Calu3 (cell line): ENCODE measurements around the gene TNF. TPM values are rescaled to one million over a fixed set of nuclear protein-coding genes. Genes with fewer than 3 reads are reported as not detected.

ENCODE experiments used
- BruUV-seq: library from RNA; stranded (reverse); fragments of 400-500 nt; replicated peaks from 2 replicates; lab custom pipeline; 2021; lab: Mats Ljungman, UMichigan
- CTCF ChIA-PET: fragments of 300-600 bp; sonication (Branson Sonifier 250); formaldehyde crosslinking; loops from one replicate; lab custom pipeline; 2022; ENCODE audit warnings: antibody characterized with exemption; lab: Charles Lee
- DNase-seq: peaks from one replicate; pipeline ENCODE4 v3.0.0; 2022
- H3K27ac Mint-ChIP-seq: one replicate; pipeline ENCODE4 v1.8.0; 2022; ENCODE audit warnings: mixed read lengths; ENCODE audit not compliant: unreplicated experiment
- H3K27me3 Mint-ChIP-seq: one replicate; pipeline ENCODE4 v1.8.0; 2022; ENCODE audit warnings: mixed read lengths; ENCODE audit not compliant: unreplicated experiment
- H3K36me3 Mint-ChIP-seq: one replicate; pipeline ENCODE4 v1.8.0; 2022; ENCODE audit warnings: mild to moderate bottlenecking, moderate library complexity, mixed read lengths; ENCODE audit not compliant: insufficient read depth, unreplicated experiment
- H3K4me1 Mint-ChIP-seq: one replicate; pipeline ENCODE4 v1.8.0; 2022; ENCODE audit warnings: mild to moderate bottlenecking, low read depth, mixed read lengths; ENCODE audit not compliant: unreplicated experiment
- H3K4me3 Mint-ChIP-seq: one replicate; pipeline ENCODE4 v1.8.0; 2022; ENCODE audit warnings: mild to moderate bottlenecking, low read depth, moderate library complexity, mixed read lengths; ENCODE audit not compliant: unreplicated experiment
- H3K9me3 Mint-ChIP-seq: one replicate; pipeline ENCODE4 v1.8.0; 2022; ENCODE audit warnings: low read depth, mixed read lengths; ENCODE audit not compliant: unreplicated experiment
- CTCF ChIP-seq: fragments of 200-600 bp; IDR thresholded peaks from one replicate; pipeline ENCODE4 v1.8.0; 2022; ENCODE audit warnings: antibody characterized with exemption; ENCODE audit not compliant: unreplicated experiment
- intact Hi-C: fragments of 100-400 bp; cut with micrococcal nuclease; formaldehyde crosslinking; loops from one replicate; pipeline ENCODE4 v1.10.0; 2022; ENCODE audit not compliant: unreplicated experiment
- total RNA-seq: library from RNA; stranded (reverse); gene quantifications from 2 replicates; pipeline ENCODE4 v1.2.3, GENCODE V29; 2022

Gene TNF
- total RNA-seq, 1 experiment from 2014 or later: 0.68 TPM

- no peak for TF ChIP-seq CTCF
- H3K9me3 Mint-ChIP-seq: no peaks in the 10 kb centered on the region
- no TSS peak for BruUV-seq
- intact Hi-C loops: loop anchor here (5.0 kb wide), 1 partner anchor 143 kb away; the partner anchor contains the start of gene MICA
- H3K36me3 Mint-ChIP-seq: peaks cover 57% of the 10 kb centered on the region
- H3K27me3 Mint-ChIP-seq: no peaks in the 10 kb centered on the region
- no peak for DNase-seq
- H3K4me3 Mint-ChIP-seq: no peak overlapping the region
- peaks cover 21% of the 10 kb centered on the region for H3K4me1 Mint-ChIP-seq
- H3K27ac Mint-ChIP-seq: no peak overlapping the region
- CTCF ChIA-PET: interaction anchor here (1.1 to 3.4 kb wide), 2 partner anchors 53 to 57 kb away, joined by 9 to 54 read pairs; no protein-coding TSS in a partner anchor
Measured at GRCh38 chr6:31545291-31545690, 30.1 kb upstream of the TNF start.

- H3K27me3 Mint-ChIP-seq: no peaks in the 10 kb centered on the region
- H3K4me3 Mint-ChIP-seq: peak within 1 kb of the TSS; percentile 71
- peaks cover 17% of the 10 kb centered on the region for H3K4me1 Mint-ChIP-seq
- H3K9me3 Mint-ChIP-seq: no peaks in the 10 kb centered on the region
- DNase-seq: peak; percentile 98
- peak within 1 kb of the TSS; percentile 43 for H3K27ac Mint-ChIP-seq
- CTCF ChIA-PET: interaction anchor here (0.5 to 3.4 kb wide), 10 partner anchors 29 to 892 kb away, joined by 3 to 54 read pairs (median 4); partner anchors contain the start of genes ABHD16A and TNF
- TF ChIP-seq CTCF: peak; percentile 96
- peaks cover 57% of the 10 kb centered on the region for H3K36me3 Mint-ChIP-seq
- no TSS peak for BruUV-seq
- intact Hi-C loops: loop anchor here (1.0 to 5.0 kb wide), 2 partner anchors 52 to 144 kb away; partner anchors contain the start of gene MICA
Measured at GRCh38 chr6:31546339-31546957, 28.9 kb upstream of the TNF start, which contains the start of gene ATP6V1G2. TSS of gene ATP6V1G2 (minus strand) at chr6:31546608. CDS start at chr6:31546559, 49 bp downstream.

GRCh38 chr6:31546958-31547726 is 28.2 kb upstream of the TNF start, which contains the start of gene NFKBIL1:
TSS of gene NFKBIL1 (plus strand) at chr6:31547608. CDS start at chr6:31547695, 87 bp downstream.
- peak within 1 kb of the TSS; percentile 43 for H3K27ac Mint-ChIP-seq
- peak within 1 kb of the TSS; percentile 71 for H3K4me3 Mint-ChIP-seq
- H3K9me3 Mint-ChIP-seq: no peaks in the 10 kb centered on the region
- TF ChIP-seq CTCF: no peak
- intact Hi-C loops: loop anchor here (1.0 to 5.0 kb wide), 2 partner anchors 51 to 145 kb away; partner anchors contain the start of gene MICA
- BruUV-seq: no TSS peak
- CTCF ChIA-PET: interaction anchor here (0.7 to 3.4 kb wide), 12 partner anchors 28 to 892 kb away, joined by 3 to 54 read pairs (median 4); partner anchors contain the start of genes ABHD16A, LTB, NCR3 and TNF
- DNase-seq: peak; percentile 98
- H3K27me3 Mint-ChIP-seq: no peaks in the 10 kb centered on the region
- H3K36me3 Mint-ChIP-seq: peaks cover 54% of the 10 kb centered on the region
- H3K4me1 Mint-ChIP-seq: peaks cover 17% of the 10 kb centered on the region
